Dedifferentiated amniotic fluid mesenchymal stem cell (primary cell): Measurements from ENCODE around the gene DYNC2H1.
A peak's percentile ranks its signal among the peaks of the same experiment; 100 is the strongest.

Experiments
- DNase-seq: peaks from one replicate; pipeline ENCODE4 v3.0.0-alpha.2; 2016; ENCODE audit errors: extremely low spot score

The DYNC2H1 gene

GRCh38 chr11:103108933-103109817 is at the start of gene DYNC2H1:
DYNC2H1 (plus strand) TSS chr11:103109426; CDS start chr11:103109575, 149 bp downstream.
- peak; percentile 87 for DNase-seq

- no peak for DNase-seq
Observed at GRCh38 chr11:103061656-103062055, 47.6 kb upstream of the DYNC2H1 start.

- no peak for DNase-seq
Observed at GRCh38 chr11:103067118-103067517, 42.1 kb upstream of the DYNC2H1 start.

GRCh38 chr11:103069367-103069766 is 39.9 kb upstream of the DYNC2H1 start:
- no peak for DNase-seq

- no peak for DNase-seq
Observed at GRCh38 chr11:103070142-103070541, 39.1 kb upstream of the DYNC2H1 start.

GRCh38 chr11:103071008-103071407 is 38.2 kb upstream of the DYNC2H1 start:
- no peak for DNase-seq

- DNase-seq, result no peak
Observed at GRCh38 chr11:103076361-103076760, 32.9 kb upstream of the DYNC2H1 start.

- DNase-seq, result no peak
Observed at GRCh38 chr11:103077554-103077953, 31.7 kb upstream of the DYNC2H1 start.

GRCh38 chr11:103078710-103079109 is 30.5 kb upstream of the DYNC2H1 start:
- no peak for DNase-seq

GRCh38 chr11:103079833-103080232 is 29.4 kb upstream of the DYNC2H1 start:
- DNase-seq, result no peak

GRCh38 chr11:103085758-103086365 is 23.4 kb upstream of the DYNC2H1 start:
- no peak for DNase-seq

- no peak for DNase-seq
Observed at GRCh38 chr11:103086461-103086860, 22.8 kb upstream of the DYNC2H1 start.

- DNase-seq, result no peak
Observed at GRCh38 chr11:103091064-103091800, 18.0 kb upstream of the DYNC2H1 start.

- peak; percentile 93 for DNase-seq
Observed at GRCh38 chr11:103091801-103092524, 17.3 kb upstream of the DYNC2H1 start, which contains the start of gene DCUN1D5. DCUN1D5 (minus strand) TSS chr11:103092160; CDS start chr11:103091872, 288 bp downstream.

- DNase-seq, result no peak
Observed at GRCh38 chr11:103097279-103097678, 11.9 kb upstream of the DYNC2H1 start.

- no peak for DNase-seq
Observed at GRCh38 chr11:103109818-103110388, 677 bp downstream of the DYNC2H1 start.

- peak; percentile 74 for DNase-seq
Observed at GRCh38 chr11:103110391-103110790, 1.2 kb downstream of the DYNC2H1 start.

- DNase-seq, result no peak
Observed at GRCh38 chr11:103111400-103111799, 2.2 kb downstream of the DYNC2H1 start.

GRCh38 chr11:103112364-103112763 is 3.1 kb downstream of the DYNC2H1 start:
- no peak for DNase-seq

- DNase-seq, result no peak
Observed at GRCh38 chr11:103114836-103115235, 5.6 kb downstream of the DYNC2H1 start.

GRCh38 chr11:103125462-103125861 is 16.2 kb downstream of the DYNC2H1 start:
- no peak for DNase-seq
